Spinal cord (tissue), 10 donors: ENCODE data around the gene FER. TPM values are rescaled to one million over a fixed set of nuclear protein-coding genes. Genes with fewer than 3 reads are reported as not detected.

Source experiments
- DNase-seq, 6 donors: peaks; one replicate each; pipeline versions ENCODE4 v3.0.0 to v3.0.0-alpha.2; 2013 to 2015; ENCODE audit warnings: low spot score in 6 of 6, low read depth in 4 of 6
- H3K27ac ChIP-seq: one replicate; pipeline ENCODE4 v1.5.1; 2013; ENCODE audit warnings: low read depth, low read length, control low read depth
- H3K27me3 ChIP-seq: one replicate; pipeline ENCODE4 v1.6.1; 2013; ENCODE audit warnings: low read length; ENCODE audit not compliant: control insufficient read depth, insufficient read depth
- H3K36me3 ChIP-seq: one replicate; pipeline ENCODE4 v1.6.1; 2013; ENCODE audit warnings: low read length; ENCODE audit not compliant: control insufficient read depth, insufficient read depth
- H3K4me1 ChIP-seq: one replicate; pipeline ENCODE4 v1.6.1; 2013; ENCODE audit warnings: low read length; ENCODE audit not compliant: control insufficient read depth, insufficient read depth
- H3K4me3 ChIP-seq: one replicate; pipeline ENCODE4 v1.5.1; 2013; ENCODE audit warnings: low read depth, low read length, control low read depth
- H3K9me3 ChIP-seq: one replicate; pipeline ENCODE4 v1.6.1; 2013; ENCODE audit warnings: low read length; ENCODE audit not compliant: control insufficient read depth, insufficient read depth
- WGBS: methylation state at CpG from one replicate; pipeline ENCODE4 v1.1.5; 2013; ENCODE audit warnings: missing lambda C conversion rate; ENCODE audit not compliant: insufficient coverage; 5-methylcytosine and 5-hydroxymethylcytosine counted together
- polyA plus RNA-seq, 2 donors: library from polyadenylated mRNA; unstranded; fragments of 120-200 nt; gene quantifications; one replicate each; pipeline ENCODE4 v1.2.1, GENCODE V29; 2013; ENCODE audit not compliant: insufficient read length in 2 of 2
- total RNA-seq, 2 donors: library from RNA; depleted of rRNA in 1 of 2; stranded (reverse); fragments of 120-200 nt in 1 of 2; fragments of >200 nt in 1 of 2; gene quantifications; one replicate each; pipeline versions ENCODE4 v1.2.3 to v1.2.4, GENCODE V29; 2013 to 2014
- donor health status: healthy.

The FER gene
- total and polyA plus RNA-seq, 4 donors: 13.5 to 70.7 (median 36.5) TPM

DNA sequence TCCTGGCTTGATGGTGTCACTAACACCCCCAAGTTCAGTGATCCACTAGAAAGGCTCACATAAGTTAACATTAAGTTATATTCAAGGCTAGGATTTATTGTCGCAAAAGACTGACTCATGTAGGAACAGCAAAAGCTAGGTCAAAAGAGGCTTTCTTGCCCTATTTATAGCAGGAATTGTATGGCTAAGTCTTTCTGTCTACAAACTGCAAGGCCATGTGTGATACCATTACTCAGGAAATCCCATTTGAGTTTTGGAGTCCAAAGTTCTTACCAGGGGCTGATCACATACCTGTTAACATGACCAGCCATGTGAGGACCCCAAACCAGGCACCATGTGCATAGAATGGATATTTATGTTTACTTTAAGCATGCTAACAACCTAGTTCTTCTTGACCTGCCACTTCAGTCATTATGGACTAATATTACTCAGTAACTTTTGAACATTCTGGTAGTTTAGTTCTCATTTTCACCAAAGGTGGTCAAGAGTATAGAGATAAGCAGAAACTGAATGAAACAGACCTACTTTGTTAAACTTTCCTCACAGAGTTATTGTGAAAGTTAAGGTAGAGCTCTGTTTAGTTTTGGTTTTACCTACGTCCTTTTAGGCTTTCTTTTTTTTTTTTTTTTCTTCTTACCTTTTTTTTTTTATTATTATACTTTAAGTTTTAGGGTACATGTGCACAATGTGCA is 281.1 kb downstream of the FER start:
- Histone ChIP-seq H3K9me3 (no peaks in the 10 kb centered on the region), H3K4me1 (no peaks in the 10 kb centered on the region), H3K4me3 (no peak overlapping the region), H3K27ac (no peak overlapping the region), H3K27me3 (no peaks in the 10 kb centered on the region), H3K36me3 (no peaks in the 10 kb centered on the region)
- DNase-seq: no peak
- WGBS: no CpG with 5 or more reads among the region's 2 CpGs

DNA sequence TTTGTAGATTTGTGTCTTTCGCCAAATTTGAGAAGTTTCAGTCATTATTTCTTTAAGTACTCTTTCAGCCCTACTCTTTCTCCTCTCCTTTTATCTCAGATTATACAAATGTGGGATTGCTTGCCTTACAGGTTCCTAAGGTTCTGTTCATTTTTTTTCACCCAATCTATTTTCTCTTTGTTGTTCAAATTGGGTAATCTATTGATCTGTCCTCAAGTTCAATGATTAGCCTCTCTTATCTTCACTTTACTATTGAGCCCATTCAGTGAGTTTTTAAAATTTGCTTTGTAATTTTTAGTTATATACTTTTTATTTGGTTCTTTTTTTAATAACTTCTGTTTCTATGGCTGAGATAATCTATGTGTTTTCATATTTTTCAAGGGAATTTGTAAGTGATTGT is 282.1 kb downstream of the FER start:
- no peaks in the 10 kb centered on the region for H3K36me3 ChIP-seq
- H3K9me3 ChIP-seq: no peaks in the 10 kb centered on the region
- no peak overlapping the region for H3K4me3 ChIP-seq
- DNase-seq: no peak
- no peak overlapping the region for H3K27ac ChIP-seq
- no peaks in the 10 kb centered on the region for H3K4me1 ChIP-seq
- no peaks in the 10 kb centered on the region for H3K27me3 ChIP-seq
- WGBS: no CpG with 5 or more reads among the region's 1 CpG

DNA sequence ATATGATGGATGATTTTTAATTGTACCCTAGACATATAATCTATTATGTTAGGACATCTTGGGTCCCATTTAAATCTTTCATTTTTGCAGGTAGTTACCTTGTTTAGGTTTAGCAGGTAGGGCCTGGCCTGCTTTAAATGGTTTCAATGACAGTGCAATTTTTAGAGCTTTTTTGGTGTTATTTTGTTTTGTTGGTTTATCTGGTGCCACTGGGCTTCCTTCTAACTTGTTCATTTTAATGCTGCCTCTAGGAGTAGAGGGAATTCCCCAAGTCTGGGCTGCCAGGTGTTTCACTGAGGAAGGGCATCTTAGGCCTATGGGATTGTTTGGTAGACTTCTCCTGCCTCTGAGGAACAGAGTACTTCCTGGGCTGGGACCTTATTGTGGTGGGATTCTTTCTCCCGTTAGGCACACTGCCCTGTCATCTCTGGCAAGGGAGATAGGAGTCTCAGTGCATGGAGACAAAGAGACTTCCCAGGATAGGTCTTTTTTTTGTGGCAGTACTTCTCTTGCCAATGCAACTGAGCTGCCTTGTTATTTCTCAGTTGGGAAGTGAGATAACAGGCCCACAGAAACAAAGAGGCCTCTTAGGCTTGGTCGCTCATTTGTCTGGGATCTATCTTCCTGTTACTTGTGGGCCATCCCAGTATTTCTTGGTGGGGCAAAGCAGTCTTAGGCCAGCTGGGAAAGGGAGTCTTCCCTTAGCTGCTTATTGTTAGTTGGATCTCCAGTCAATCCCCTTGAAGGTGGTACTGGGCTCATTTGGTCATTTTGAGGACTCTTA is 282.9 kb downstream of the FER start:
- Histone ChIP-seq H3K4me3 (no peak overlapping the region), H3K27ac (no peak overlapping the region)
- 67% methylated on average over 2 of the region's 2 CpGs for WGBS

DNA sequence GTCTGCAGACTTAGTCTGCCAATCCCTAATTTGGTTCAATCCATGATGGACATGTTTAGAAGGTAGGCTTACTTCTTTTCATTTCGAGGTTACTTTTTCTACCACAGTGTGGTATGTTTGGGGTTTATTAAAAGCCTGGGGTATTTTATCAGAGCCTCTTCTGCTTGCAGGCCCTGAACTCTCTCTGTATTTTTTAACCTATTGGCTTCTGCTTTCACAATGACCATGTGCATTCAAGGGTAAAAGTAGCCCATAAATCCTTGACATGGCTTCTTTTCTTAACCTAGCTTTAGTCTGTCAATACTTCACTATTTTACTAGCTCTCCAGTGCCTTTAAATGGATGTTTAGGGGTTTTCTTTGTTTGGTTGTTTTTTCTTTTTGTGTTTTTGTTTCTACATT is 286.6 kb downstream of the FER start:
- Histone ChIP-seq H3K27ac (no peak overlapping the region), H3K27me3 (no peaks in the 10 kb centered on the region), H3K4me3 (no peak overlapping the region), H3K4me1 (no peaks in the 10 kb centered on the region), H3K9me3 (no peaks in the 10 kb centered on the region), H3K36me3 (no peaks in the 10 kb centered on the region)
- no CpG with 5 or more reads among the region's 1 CpG for WGBS
- DNase-seq: no peak

More for the DNA sequence above, 282.9 kb downstream of the FER start:
- H3K9me3 ChIP-seq: no peaks in the 10 kb centered on the region
- no peaks in the 10 kb centered on the region for H3K36me3 ChIP-seq
- no peak for DNase-seq
- H3K27me3 ChIP-seq: no peaks in the 10 kb centered on the region
- no peaks in the 10 kb centered on the region for H3K4me1 ChIP-seq

DNA sequence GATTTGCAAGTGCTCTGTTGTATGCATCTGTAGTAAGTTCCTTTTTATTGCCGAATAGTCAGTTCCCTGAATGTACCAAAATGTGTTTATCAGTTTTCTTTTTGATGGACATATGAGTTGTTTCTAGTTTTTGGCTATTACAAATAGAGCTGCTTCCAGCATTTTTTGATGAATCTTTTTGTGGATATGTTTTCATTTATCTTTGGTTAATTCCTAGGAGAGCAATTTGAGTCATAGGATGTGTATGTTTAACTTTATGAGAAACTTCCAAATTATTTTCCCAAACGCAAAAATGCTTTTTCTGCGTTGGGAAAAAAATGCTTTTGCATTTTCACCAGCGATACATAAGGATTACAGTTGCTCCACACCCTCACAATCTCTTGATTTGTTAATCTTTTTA is 287.7 kb downstream of the FER start:
- Histone ChIP-seq H3K27ac (no peak overlapping the region), H3K27me3 (no peaks in the 10 kb centered on the region), H3K4me3 (no peak overlapping the region), H3K36me3 (no peaks in the 10 kb centered on the region), H3K9me3 (no peaks in the 10 kb centered on the region), H3K4me1 (no peaks in the 10 kb centered on the region)
- no peak for DNase-seq
- WGBS: 100% methylated on average over 1 of the region's 4 CpGs

DNA sequence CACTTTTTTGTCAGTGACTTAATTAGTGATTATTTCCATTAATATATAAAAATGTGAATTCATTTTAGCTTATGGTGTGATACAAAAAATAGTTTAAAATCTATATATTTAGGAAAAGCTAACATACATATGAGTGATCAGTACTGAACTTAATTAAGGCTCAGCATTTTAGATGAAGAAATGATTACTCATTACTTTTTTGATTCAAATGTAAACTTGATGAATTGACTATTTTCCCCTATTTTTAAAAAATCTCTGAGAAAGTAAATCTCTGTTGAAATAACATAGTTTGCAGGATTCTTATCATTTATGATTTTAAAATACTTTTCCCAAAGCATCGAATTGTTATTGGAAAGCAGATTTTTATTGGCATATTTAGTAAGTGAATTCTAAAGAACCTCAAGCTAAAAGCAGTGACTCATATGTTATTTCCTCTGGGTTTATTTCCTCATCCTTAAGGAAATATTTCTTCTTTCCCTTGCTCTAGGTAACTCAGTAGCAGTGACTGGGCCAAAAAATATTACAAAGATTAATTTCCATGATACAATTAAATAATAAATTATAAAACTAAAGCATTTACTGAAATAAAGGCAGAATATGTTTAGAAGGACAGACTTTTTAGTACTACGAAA is 290.6 kb downstream of the FER start:
- Histone ChIP-seq H3K9me3 (no peaks in the 10 kb centered on the region), H3K4me1 (no peaks in the 10 kb centered on the region), H3K27ac (no peak overlapping the region), H3K4me3 (no peak overlapping the region), H3K36me3 (no peaks in the 10 kb centered on the region), H3K27me3 (no peaks in the 10 kb centered on the region)
- no CpG with 5 or more reads among the region's 2 CpGs for WGBS
- DNase-seq: no peak

DNA sequence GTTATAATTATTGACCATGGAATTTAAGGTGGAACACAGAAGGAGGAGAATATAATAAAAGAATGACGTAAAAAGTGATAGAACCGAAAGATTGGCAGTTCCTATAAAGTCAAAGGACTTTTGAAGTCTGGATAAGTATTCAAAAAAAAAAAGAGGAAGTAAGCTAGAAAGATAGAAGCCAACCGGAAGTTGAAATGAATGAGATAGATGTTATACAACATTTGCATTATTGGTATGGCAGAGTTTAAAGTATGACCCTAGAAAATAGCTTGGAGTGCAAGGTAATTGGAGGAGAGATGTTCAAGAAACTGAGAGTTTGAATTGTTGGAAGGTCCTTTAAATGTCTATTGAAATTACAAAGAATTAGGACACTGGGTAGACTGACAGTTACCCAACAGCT is 293.6 kb downstream of the FER start:
- 93% methylated on average over 3 of the region's 3 CpGs for WGBS
- Histone ChIP-seq H3K36me3 (no peaks in the 10 kb centered on the region), H3K4me3 (no peak overlapping the region), H3K9me3 (no peaks in the 10 kb centered on the region), H3K27ac (no peak overlapping the region), H3K4me1 (no peaks in the 10 kb centered on the region), H3K27me3 (no peaks in the 10 kb centered on the region)
- no peak for DNase-seq

DNA sequence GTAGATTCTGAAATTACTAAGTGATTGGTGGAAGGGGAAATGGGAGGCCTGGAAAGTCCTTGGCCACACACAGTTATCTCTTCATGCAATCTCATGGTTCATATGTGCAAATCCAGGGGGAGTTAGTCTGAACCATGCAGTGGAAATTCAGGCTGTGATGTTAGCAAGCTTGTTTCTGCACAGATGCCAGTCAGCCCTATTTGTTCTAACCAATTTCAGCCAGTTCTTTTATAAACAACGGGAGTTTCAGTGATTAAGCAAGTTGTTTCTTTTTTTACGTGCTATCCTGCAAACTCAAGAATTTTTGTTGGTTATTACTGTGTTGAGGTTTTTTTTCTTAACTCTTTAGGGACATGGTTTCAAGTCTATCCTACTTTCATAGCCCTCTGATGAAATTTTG is 298.0 kb downstream of the FER start:
- Histone ChIP-seq H3K9me3 (no peaks in the 10 kb centered on the region), H3K27me3 (no peaks in the 10 kb centered on the region), H3K36me3 (no peaks in the 10 kb centered on the region), H3K27ac (no peak overlapping the region), H3K4me3 (no peak overlapping the region), H3K4me1 (no peaks in the 10 kb centered on the region)
- WGBS: no CpG with 5 or more reads among the region's 2 CpGs
- no peak for DNase-seq

DNA sequence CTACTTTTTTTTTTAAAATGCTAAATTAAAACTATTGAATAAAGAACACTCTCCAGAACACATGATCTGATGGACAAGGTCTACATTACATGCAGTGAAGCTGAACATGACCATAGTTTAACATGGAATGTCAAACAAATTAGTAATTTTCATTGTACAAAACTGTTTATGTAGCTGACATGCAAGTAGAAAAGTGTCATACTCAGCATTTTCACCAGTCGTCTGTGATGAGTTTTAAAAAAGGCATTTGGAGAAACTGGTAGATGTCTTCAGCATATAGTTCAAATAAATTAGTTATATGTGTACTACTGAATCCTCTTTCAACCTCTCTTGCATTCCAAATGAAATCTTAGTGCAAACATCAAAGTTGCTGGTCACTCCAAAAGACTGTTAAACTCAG is 301.9 kb downstream of the FER start:
- Histone ChIP-seq H3K4me3 (no peak overlapping the region), H3K36me3 (no peaks in the 10 kb centered on the region)
- no CpG with 5 or more reads among the region's 1 CpG for WGBS

More for the DNA sequence above, 301.9 kb downstream of the FER start:
- no peaks in the 10 kb centered on the region for H3K27me3 ChIP-seq
- no peak overlapping the region for H3K27ac ChIP-seq
- no peaks in the 10 kb centered on the region for H3K4me1 ChIP-seq
- no peak for DNase-seq
- no peaks in the 10 kb centered on the region for H3K9me3 ChIP-seq
